Measurements from ENCODE around the gene SLC25A38.

DNA sequence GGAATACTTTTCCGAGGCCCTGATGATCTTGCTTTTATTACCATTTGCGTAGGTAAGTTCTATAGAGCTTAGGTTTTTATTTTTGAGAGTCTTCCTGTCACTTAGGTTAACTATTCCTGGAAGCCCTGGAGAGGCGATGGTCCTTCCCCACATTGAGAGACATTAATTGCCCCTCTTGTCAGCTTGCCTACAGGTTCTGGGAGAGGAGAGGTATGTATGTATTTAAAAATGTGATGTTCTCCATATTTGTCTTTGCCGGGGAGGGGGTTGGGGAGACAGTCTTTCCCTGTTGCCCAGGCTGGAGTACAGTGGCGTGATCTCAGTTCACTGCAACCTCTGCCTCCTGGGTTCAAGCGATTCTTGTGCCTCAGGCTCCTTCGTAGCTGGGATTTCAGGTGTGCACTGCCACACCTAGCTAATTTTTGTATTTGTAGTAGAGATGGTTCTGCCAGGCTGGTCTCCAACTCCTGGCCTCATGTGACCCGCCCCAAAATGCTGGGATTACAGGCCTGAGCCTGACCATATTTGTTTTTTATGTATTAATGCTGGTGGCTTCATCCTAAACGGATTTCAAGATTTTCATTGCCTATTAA, 29.6 kb downstream of the SLC25A38 start:
- no peak for TF ChIP-seq CTCF (conservative IDR thresholded peaks at IDR 0.05)
- no peak for TF ChIP-seq EZH2 (IDR thresholded peaks at IDR 0.05; ENCODE audit: low read depth)
